SK-N-SH treated with all-trans-retinoic acid at 6 μM for 48 hours (cell line): ENCODE results near the gene TMEM170A.

ENCODE experiments used
- ATAC-seq: fragments of 200-7000 bp; cut with Tn5 transposase; 3 replicates; pipeline ENCODE4 v1.9.1; 2020; ENCODE audit warnings: mild to moderate bottlenecking, moderate library complexity
- ARNTL ChIP-seq: fragments of 450-650 bp; formaldehyde crosslinking; IDR thresholded peaks from 2 replicates; pipeline ENCODE4 v1.5.0; 2020; ENCODE audit warnings: low read depth, mild to moderate bottlenecking, moderate library complexity, borderline replicate concordance
- BACH2 ChIP-seq: fragments of 250-450 bp; sonication (Bioruptor Pico); IDR thresholded peaks from 2 replicates; pipeline ENCODE4 v1.9.0; 2021; ENCODE audit warnings: mild to moderate bottlenecking, borderline replicate concordance
- CSDC2 ChIP-seq: fragments of 250-450 bp; sonication (Bioruptor Pico); IDR thresholded peaks from 2 replicates; pipeline ENCODE4 v1.5.0; 2020; ENCODE audit warnings: mild to moderate bottlenecking, moderate library complexity
- GLIS3 ChIP-seq: fragments of 250-450 bp; sonication (Bioruptor Pico); IDR thresholded peaks from 2 replicates; pipeline ENCODE4 v1.5.0; 2020; ENCODE audit warnings: mild to moderate bottlenecking, moderate library complexity
- ISL1 ChIP-seq: fragments of 250-450 bp; sonication (Bioruptor Pico); IDR thresholded peaks from 2 replicates; pipeline ENCODE4 v2.1.2; 2022; ENCODE audit warnings: mild to moderate bottlenecking, moderate library complexity
- OSR1 ChIP-seq: fragments of 250-450 bp; sonication (Bioruptor Pico); IDR thresholded peaks from 2 replicates; pipeline ENCODE4 v1.8.0; 2022; ENCODE audit warnings: moderate library complexity, mild to moderate bottlenecking, inconsistent platforms
- PPARA ChIP-seq: fragments of 250-450 bp; sonication (Bioruptor Pico); IDR thresholded peaks from 2 replicates; pipeline ENCODE4 v1.5.0; 2020; ENCODE audit warnings: mild to moderate bottlenecking, borderline replicate concordance
- RARB ChIP-seq: fragments of 250-450 bp; sonication (Bioruptor Pico); IDR thresholded peaks from 2 replicates; pipeline ENCODE4 v1.8.0; 2021; ENCODE audit warnings: mild to moderate bottlenecking, moderate library complexity
- SNAI2 ChIP-seq: fragments of 250-450 bp; sonication (Bioruptor Pico); IDR thresholded peaks from 2 replicates; pipeline ENCODE4 v1.5.0; 2020; ENCODE audit warnings: mild to moderate bottlenecking, moderate library complexity
- TCF4 ChIP-seq: fragments of 250-450 bp; sonication (Bioruptor Pico); IDR thresholded peaks from 2 replicates; pipeline ENCODE4 v1.8.0; 2021; ENCODE audit warnings: mild to moderate bottlenecking, moderate library complexity, borderline replicate concordance
- TOX ChIP-seq: fragments of 250-450 bp; sonication (Bioruptor Pico); IDR thresholded peaks from 2 replicates; pipeline ENCODE4 v1.8.0; 2021; ENCODE audit warnings: mild to moderate bottlenecking, moderate library complexity, borderline replicate concordance
- ZC3H10 ChIP-seq: fragments of 250-450 bp; sonication (Bioruptor Pico); IDR thresholded peaks from 2 replicates; pipeline ENCODE4 v1.5.1; 2021; ENCODE audit warnings: mild to moderate bottlenecking, moderate library complexity
- ZFP30 ChIP-seq: fragments of 450-650 bp; formaldehyde crosslinking; IDR thresholded peaks from 2 replicates; pipeline ENCODE4 v1.5.0; 2022; ENCODE audit warnings: mild to moderate bottlenecking, moderate library complexity
- ZNF565 ChIP-seq: fragments of 450-650 bp; formaldehyde crosslinking; conservative IDR thresholded peaks from 2 replicates; pipeline ENCODE4 v1.5.0; 2020; ENCODE audit warnings: low read depth, mild to moderate bottlenecking, moderate library complexity
- ZNF70 ChIP-seq: fragments of 450-650 bp; formaldehyde crosslinking; IDR thresholded peaks from 2 replicates; pipeline ENCODE4 v1.5.0; 2020; ENCODE audit warnings: mild to moderate bottlenecking, moderate library complexity
- ZNF8 ChIP-seq: fragments of 450-650 bp; formaldehyde crosslinking; IDR thresholded peaks from 2 replicates; pipeline ENCODE4 v1.5.0; 2020; ENCODE audit warnings: mild to moderate bottlenecking, moderate library complexity
- TF ChIP-seq, protein P1 (sequence below): fragments of 250-450 bp; sonication (Bioruptor Pico); IDR thresholded peaks from 2 replicates; pipeline ENCODE4 v1.8.0; 2020; ENCODE audit warnings: mild to moderate bottlenecking, moderate library complexity, borderline replicate concordance
- TF ChIP-seq, protein P2 (sequence below): fragments of 250-450 bp; sonication (Bioruptor Pico); IDR thresholded peaks from 2 replicates; pipeline ENCODE4 v1.5.1; 2020; ENCODE audit warnings: low read depth, mild to moderate bottlenecking, moderate library complexity
- TF ChIP-seq, protein P3 (sequence below): fragments of 250-450 bp; sonication (Bioruptor Pico); IDR thresholded peaks from 2 replicates; pipeline ENCODE4 v1.5.1; 2021; ENCODE audit warnings: mild to moderate bottlenecking, moderate library complexity
- TF ChIP-seq, protein P4 (sequence below): fragments of 250-450 bp; sonication (Bioruptor Pico); IDR thresholded peaks from 2 replicates; pipeline ENCODE4 v1.5.0; 2020; ENCODE audit warnings: mild to moderate bottlenecking, moderate library complexity

The TMEM170A gene

DNA sequence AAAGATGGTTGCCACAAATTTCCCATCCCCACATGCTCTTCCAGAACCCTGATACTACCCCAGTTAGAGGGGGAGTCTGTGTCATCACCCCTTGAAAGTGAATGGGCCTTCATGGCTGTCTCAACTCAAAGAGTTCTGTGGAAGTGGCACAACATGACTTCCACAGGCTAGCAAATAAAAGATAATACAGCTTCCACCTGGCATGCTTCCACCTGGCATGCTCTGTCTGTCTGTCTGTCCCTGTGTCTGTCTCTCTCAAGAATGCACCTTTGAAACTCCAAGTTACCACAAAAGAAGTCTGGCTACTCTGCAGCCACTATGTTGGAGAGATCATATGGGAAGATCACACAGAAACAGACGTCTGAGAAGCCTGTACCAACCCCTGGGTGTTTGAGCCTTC is 66.2 kb downstream of the TMEM170A start (continued):
- TF ChIP-seq, protein P1, sequence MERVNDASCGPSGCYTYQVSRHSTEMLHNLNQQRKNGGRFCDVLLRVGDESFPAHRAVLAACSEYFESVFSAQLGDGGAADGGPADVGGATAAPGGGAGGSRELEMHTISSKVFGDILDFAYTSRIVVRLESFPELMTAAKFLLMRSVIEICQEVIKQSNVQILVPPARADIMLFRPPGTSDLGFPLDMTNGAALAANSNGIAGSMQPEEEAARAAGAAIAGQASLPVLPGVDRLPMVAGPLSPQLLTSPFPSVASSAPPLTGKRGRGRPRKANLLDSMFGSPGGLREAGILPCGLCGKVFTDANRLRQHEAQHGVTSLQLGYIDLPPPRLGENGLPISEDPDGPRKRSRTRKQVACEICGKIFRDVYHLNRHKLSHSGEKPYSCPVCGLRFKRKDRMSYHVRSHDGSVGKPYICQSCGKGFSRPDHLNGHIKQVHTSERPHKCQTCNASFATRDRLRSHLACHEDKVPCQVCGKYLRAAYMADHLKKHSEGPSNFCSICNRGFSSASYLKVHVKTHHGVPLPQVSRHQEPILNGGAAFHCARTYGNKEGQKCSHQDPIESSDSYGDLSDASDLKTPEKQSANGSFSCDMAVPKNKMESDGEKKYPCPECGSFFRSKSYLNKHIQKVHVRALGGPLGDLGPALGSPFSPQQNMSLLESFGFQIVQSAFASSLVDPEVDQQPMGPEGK = no peak
- no peak for TF ChIP-seq ISL1
- TF ChIP-seq, protein P2, sequence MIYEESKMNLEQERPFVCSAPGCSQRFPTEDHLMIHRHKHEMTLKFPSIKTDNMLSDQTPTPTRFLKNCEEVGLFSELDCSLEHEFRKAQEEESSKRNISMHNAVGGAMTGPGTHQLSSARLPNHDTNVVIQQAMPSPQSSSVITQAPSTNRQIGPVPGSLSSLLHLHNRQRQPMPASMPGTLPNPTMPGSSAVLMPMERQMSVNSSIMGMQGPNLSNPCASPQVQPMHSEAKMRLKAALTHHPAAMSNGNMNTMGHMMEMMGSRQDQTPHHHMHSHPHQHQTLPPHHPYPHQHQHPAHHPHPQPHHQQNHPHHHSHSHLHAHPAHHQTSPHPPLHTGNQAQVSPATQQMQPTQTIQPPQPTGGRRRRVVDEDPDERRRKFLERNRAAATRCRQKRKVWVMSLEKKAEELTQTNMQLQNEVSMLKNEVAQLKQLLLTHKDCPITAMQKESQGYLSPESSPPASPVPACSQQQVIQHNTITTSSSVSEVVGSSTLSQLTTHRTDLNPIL = no peak
- TF ChIP-seq CSDC2 (CRISPR knock-in tag) = no peak
- no peak for TF ChIP-seq TCF4 (CRISPR knock-in tag)

DNA sequence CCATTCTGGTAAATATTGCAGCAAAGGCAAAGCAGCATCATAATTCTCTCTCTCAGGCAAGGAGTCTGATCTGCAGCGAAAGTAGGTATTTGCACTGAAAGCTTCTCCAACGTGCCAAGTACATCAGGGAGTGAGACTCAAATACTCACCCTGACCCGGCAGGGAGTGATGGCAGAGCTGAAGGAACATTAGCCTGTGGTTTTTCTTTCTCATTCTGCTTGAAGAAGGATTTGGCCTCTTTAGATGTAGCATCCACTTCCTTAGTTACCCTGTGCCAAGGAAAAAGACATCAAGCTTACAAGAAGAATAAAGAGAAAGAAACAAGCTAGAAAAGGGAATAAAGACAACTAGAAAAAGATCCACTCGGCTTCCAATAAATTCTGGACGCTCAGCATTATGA is 69.5 kb downstream of the TMEM170A start:
- no peak for ATAC-seq
- TF ChIP-seq ZNF70 (CRISPR knock-in tag) (no peak), ZFP30 (CRISPR knock-in tag) (no peak), OSR1 (CRISPR knock-in tag) (no peak), TCF4 (CRISPR knock-in tag) (no peak), ZC3H10 (no peak), RARB (CRISPR knock-in tag) (no peak), SNAI2 (CRISPR knock-in tag) (no peak), CSDC2 (CRISPR knock-in tag) (no peak), BACH2 (CRISPR knock-in tag) (no peak), PPARA (CRISPR knock-in tag) (no peak), ARNTL (CRISPR knock-in tag) (no peak), TOX (CRISPR knock-in tag) (no peak), ZNF565 (no peak), ZNF8 (CRISPR knock-in tag) (no peak), GLIS3 (no peak), ISL1 (no peak)
- TF ChIP-seq, protein P3, sequence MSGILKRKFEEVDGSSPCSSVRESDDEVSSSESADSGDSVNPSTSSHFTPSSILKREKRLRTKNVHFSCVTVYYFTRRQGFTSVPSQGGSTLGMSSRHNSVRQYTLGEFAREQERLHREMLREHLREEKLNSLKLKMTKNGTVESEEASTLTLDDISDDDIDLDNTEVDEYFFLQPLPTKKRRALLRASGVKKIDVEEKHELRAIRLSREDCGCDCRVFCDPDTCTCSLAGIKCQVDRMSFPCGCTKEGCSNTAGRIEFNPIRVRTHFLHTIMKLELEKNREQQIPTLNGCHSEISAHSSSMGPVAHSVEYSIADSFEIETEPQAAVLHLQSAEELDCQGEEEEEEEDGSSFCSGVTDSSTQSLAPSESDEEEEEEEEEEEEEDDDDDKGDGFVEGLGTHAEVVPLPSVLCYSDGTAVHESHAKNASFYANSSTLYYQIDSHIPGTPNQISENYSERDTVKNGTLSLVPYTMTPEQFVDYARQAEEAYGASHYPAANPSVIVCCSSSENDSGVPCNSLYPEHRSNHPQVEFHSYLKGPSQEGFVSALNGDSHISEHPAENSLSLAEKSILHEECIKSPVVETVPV (CRISPR knock-in tag) = no peak
- TF ChIP-seq, protein P4, sequence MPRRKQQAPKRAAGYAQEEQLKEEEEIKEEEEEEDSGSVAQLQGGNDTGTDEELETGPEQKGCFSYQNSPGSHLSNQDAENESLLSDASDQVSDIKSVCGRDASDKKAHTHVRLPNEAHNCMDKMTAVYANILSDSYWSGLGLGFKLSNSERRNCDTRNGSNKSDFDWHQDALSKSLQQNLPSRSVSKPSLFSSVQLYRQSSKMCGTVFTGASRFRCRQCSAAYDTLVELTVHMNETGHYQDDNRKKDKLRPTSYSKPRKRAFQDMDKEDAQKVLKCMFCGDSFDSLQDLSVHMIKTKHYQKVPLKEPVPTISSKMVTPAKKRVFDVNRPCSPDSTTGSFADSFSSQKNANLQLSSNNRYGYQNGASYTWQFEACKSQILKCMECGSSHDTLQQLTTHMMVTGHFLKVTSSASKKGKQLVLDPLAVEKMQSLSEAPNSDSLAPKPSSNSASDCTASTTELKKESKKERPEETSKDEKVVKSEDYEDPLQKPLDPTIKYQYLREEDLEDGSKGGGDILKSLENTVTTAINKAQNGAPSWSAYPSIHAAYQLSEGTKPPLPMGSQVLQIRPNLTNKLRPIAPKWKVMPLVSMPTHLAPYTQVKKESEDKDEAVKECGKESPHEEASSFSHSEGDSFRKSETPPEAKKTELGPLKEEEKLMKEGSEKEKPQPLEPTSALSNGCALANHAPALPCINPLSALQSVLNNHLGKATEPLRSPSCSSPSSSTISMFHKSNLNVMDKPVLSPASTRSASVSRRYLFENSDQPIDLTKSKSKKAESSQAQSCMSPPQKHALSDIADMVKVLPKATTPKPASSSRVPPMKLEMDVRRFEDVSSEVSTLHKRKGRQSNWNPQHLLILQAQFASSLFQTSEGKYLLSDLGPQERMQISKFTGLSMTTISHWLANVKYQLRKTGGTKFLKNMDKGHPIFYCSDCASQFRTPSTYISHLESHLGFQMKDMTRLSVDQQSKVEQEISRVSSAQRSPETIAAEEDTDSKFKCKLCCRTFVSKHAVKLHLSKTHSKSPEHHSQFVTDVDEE (CRISPR knock-in tag) = no peak
- TF ChIP-seq, protein P1 = no peak
- TF ChIP-seq, all 23 proteins: peak for 0
